GM21528 (cell line): ENCODE data around the gene NUP153.
"Not testable (repeated sequence)": the region's sequence is repeated elsewhere in the genome, so short reads cannot be mapped to it uniquely, and the experiment has no call there.

Experiments used
- ATAC-seq: cut with Tn5 transposase; IDR thresholded peaks from one replicate; pipeline ENCODE4 v1.9.1; 2021; ENCODE audit warnings: mild to moderate bottlenecking, moderate library complexity; ENCODE audit not compliant: unreplicated experiment, low FRiP score

The NUP153 gene

DNA sequence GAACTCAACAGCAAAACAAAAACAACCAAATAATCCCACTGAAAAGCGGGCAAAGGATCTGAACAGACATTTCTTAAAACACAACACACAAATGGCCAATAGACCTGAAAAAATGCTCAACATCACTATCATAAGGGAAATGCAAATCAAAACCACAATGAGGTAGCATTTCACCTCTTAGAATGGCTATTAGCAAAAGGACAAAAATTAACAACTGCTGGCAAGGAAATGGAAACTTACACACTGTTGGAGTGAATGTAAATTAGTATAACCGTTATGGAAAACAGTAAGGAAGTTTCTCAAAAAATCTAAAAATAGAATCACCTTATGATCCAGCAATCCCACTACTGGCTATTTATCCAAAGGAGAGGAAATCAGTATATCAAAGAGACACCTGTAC is 85.7 kb downstream of the NUP153 start:
- ATAC-seq: peak; percentile 74

DNA sequence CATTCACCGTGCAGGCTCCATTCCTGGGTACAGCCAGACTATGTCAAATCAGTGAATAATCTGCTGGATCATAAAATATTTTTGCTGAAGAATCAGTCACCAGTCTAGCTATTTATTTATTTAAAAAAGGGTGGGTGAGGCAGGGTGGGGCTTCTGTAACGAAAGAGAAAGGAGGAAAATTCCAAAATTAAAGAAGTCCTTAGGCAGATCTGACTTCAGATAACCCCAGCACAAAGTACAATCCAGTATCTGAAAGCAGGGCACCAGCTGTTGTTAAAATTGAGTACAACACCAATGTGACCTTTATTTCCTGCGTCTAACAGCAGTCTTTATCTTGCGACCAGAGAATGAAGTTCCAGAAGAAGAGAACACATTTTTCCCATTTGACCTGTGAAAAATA is 90.9 kb downstream of the NUP153 start:
- no peak for ATAC-seq

DNA sequence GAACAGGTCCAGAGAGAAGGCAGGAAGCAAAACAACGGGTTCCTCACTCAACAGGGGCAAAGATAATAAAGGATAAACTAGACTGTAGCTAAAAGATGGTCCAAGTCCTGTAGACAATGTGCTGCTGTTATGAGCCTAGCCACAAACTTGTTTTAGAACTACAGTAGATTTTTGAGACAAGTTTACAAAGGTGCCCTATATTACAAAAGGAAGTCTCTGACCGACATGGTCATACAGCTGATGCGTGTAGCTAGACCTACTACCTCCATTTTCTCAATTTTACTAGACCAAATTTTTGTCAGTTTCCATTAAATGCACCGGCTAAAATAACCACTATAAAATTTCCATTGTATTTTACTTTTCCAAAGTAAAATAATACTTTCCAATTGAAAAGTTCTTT is 94.7 kb downstream of the NUP153 start:
- ATAC-seq: no peak

DNA sequence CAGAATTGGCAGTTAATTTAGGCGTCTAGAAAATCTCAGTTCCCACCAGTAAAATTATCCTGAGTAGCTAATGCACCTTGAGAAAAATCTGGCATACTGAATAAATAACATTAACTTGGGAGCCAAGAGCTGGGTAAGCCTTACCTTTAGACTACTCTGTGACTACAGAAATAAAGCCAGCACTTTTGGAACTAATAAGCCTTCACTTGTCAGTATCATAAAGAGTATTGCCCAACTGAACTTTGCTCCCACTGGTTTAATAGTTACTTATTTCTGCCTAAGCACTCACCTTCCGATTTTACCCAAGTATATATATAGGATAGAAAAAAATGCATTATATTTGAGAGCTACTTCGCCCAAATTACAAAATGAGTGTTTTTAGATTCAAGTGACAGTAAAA is 95.9 kb downstream of the NUP153 start:
- ATAC-seq: no peak

- no peak for ATAC-seq
These were observed 100.1 kb downstream of the NUP153 start for GRCh38 chr6:17606606-17607005.

DNA sequence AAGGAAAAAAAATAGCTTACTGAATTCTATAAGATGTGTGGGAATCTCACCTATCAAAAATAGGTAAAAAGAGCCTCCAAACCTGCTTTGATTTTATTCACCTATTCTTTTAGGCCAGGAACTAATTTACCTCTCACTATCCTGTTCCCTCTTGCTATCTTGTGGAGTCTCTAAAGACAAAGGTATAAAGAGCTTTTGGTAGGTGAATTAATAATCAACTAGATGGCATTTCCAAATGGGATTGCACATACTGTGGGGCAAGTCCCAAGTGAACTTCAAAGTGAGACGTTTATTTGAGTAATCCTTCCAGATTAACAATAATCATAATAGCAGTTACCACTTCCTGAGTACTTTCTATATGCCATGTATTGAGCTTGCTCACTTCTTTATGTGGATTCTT is 103.8 kb downstream of the NUP153 start:
- ATAC-seq: no peak

GRCh38 chr6:17601386-17601703 is 105.4 kb downstream of the NUP153 start:
- no peak for ATAC-seq

- peak; percentile 63 for ATAC-seq
These were observed 106.0 kb downstream of the NUP153 start for GRCh38 chr6:17600527-17601385.

DNA sequence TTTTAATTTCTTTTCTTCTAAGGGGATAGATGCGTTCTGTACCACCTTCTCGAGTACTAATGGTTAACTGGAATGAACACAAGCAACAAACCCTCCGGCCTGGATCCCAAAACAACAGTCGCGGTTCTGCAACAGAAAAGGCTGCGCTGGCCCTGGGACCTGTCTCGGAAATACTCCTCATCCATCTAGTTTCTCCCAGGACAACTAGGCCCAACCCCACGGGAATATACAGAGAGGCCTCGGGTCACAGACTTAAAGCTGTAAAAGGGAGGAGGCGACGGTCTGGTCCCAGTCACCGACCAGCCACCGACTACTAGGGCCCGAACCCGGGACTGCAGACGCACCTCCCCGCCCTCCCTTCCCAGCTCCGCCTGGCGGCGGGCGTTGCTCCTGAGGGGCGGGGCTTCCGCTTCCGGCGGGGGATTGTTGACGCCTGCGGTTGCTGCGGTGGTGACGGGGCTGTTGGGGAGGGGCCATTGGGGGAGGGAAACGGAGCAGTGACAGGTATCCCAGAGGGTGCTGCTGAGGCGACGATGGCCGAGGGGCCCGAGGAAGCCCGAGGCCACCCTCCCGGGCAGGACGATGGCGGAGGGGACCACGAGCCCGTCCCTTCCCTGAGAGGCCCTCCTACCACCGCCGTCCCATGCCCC is 106.7 kb downstream of the NUP153 start, which contains the start of gene FAM8A1:
Gene FAM8A1 (plus strand): TSS at position 426 of the 650 bp plus-strand sequence. CDS start 108 bp downstream, at position 534.
- peak; percentile 92 for ATAC-seq

- no peak for ATAC-seq
These were observed 110.6 kb downstream of the NUP153 start for GRCh38 chr6:17596085-17596484.

- no peak for ATAC-seq
These were observed 113.5 kb downstream of the NUP153 start for GRCh38 chr6:17593246-17593645.

DNA sequence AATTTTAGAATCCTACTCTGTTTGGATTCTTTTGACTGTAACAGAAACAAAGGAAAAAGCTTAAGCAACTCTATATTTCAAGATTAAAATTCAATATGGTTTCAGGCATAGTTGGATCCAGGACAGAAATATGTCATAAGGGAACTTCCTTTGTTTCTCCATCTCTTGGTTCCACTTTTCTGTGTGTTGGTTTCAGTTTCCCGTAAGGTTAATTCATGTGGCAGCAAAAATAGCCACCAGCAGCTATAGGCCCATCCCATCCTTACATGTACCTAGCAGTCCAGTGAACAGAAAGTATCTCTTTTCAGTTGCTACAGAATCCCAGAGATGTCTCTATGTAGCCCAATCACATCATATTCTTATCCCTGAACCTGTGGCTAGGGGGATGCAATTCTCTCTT is 115.4 kb downstream of the NUP153 start:
- ATAC-seq: no peak

- no peak for ATAC-seq
These were observed 117.2 kb downstream of the NUP153 start for GRCh38 chr6:17589406-17590096.

DNA sequence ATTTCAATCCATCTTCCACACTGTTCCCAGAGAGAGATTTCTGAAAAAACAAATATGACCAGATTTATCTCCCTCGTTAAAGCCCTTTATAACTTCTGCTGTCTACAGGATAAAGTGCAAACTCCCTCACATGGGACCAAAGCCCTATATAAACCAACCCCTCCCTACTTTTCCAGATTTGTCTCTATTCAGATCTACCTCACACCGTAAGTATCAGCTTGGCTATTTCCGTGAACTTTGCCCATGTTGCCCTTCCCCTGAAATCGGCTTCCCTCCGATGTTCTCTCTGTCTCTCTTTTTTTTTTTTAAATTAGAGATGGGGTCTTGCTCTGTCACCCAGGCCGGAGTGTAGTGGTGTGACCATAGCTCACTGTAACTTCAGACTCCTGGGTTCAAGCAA is 118.7 kb downstream of the NUP153 start:
- ATAC-seq: no peak

GRCh38 chr6:17586623-17587022 is 120.1 kb downstream of the NUP153 start:
- not testable (repeated sequence) for ATAC-seq

GRCh38 chr6:17585766-17586490 is 120.8 kb downstream of the NUP153 start:
- ATAC-seq: no peak

DNA sequence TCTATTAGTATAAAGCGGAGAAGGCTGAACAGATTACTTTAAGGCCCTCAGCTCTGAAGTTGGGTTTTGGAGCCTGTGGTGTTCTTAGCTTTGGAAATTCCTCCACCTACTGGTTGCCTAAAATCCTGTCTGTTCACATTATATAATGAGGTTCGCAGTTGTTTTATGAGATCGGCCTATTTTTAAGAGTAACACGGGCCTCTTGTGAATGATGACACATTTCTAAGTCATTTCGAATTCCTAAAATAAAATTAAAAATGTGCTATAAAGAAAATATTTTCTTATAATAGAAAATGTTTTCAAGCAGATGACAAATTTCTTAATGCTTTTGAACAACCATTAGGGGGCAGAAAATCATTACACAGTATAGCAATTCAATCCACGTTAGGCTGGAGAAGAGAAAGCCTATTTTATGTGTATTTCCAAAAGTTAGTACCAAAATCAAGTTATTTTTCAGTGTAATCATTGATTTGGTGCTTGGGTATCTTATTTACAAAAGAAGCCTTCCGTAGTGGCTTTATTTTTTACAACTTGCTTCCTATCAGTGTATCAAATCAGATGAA is 122.4 kb downstream of the NUP153 start:
- ATAC-seq: no peak

- ATAC-seq: no peak
These were observed 122.9 kb downstream of the NUP153 start for GRCh38 chr6:17583811-17584210.

GRCh38 chr6:17581282-17581681 is 125.4 kb downstream of the NUP153 start:
- not testable (repeated sequence) for ATAC-seq

GRCh38 chr6:17580518-17581048 is 126.1 kb downstream of the NUP153 start:
- ATAC-seq: no peak
